SK-N-MC (cell line): Measurements from ENCODE around the gene TMEM161B.

Source experiments
- FOXP2 ChIP-seq: optimal IDR thresholded peaks from 2 replicates; pipeline ENCODE3; 2011; ENCODE audit warnings: mild to moderate bottlenecking, moderate library complexity; ENCODE audit not compliant: insufficient read depth; ENCODE audit errors: extremely low read length, control extremely low read depth
- POLR2AphosphoS5 ChIP-seq: IDR thresholded peaks from 2 replicates; pipeline ENCODE4 v1.6.1; 2012; ENCODE audit warnings: mild to moderate bottlenecking, low read depth, low read length, borderline replicate concordance

DNA sequence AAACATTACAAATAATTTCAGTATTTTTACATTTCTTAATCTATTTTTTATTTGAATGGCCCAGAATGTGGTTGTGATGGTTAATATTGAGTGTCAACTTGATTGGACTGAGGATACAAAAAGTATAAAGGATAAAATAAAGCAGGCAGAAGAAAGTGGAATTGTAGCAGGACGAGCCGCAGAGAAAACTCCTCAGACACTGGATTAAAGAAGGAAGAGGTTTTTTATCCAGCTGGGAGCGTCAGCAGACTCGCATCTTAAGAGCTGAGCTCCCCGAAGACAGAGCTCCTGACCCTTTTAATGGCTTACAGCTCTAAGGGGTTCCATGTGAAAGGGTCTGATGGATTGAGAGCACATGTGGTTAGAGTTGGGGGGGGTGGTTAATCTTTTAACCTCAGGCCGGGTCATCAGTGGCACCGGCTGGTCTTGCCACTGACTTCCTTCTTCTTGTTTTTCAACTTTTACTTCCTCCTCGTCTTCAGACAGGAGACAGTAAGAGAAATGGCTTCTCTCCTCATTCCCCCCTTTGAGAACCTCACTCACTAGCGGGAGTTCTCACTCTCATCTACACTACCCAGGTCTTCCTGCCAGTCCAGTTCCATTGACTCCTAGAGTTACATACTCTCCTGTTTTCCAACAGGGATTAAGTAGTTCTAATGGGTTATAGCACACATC is 80.0 kb downstream of the TMEM161B start:
- TF ChIP-seq POLR2AphosphoS5 = no peak
- no peak for TF ChIP-seq FOXP2
